ENCODE measurements around the gene LIFR. TPM values are rescaled to one million over a fixed set of nuclear protein-coding genes. Genes with fewer than 3 reads are reported as not detected.
A peak's percentile ranks its signal among the peaks of the same experiment; 100 is the strongest.

Gene LIFR
- total RNA-seq, 1 experiment from 2014 or later, result 7.8 TPM

DNA sequence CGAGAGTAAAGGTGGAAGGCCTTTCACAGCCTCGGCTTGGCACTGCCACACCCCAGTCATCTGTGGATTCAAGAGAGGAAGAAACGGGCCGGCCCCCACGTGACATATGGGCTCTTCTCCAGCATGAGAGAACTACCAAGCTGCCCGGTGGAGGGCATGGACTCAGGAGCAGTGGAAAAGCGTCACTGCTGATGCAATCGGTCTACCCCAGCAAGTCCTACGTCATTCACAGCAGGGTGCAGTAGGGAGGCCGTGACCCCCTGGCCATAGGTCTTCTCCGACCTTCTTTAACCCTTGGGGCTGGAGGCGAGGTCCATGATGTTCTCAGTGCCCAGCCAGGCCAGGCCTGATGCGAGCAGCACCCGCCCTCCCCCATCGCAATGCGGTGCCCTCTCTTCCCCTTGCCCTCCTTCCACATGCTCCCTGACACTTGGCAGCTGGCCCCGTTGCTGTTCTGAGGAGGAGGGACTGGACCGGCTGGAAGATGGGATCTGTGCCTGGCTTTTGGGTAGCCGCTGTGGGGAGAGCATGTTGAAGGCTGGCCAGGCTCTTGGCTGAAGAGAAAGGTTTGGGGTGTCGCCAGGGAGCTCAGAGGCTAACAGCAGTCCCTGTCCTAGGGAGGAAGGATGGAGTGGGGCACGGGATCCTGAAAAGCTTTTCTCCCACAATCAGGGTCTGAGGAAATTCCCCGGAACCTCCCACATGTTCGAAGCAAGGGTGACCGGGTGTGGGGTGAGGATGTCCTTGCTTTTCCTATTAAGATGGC, 89.8 kb downstream of the LIFR start:
- Mint-ChIP-seq H3K36me3 (ENCODE audit: insufficient read depth in 1 of 3, low read depth in 3 of 3) (no peaks in the 10 kb centered on the region; a peak in 1 of 7 replicates), H3K27ac (peak overlapping the region in 1 of 3 experiments; percentile 23; a peak in 2 of 7 replicates), H3K4me1 (peaks cover 15 to 21% of the 10 kb centered on the region in 2 experiments), H3K27me3 (ENCODE audit: low read depth) (peaks cover 2% of the 10 kb centered on the region), H3K9me3 (no peaks in the 10 kb centered on the region), H3K4me3 (no peak overlapping the region)
- no peak overlapping the region for H4K5ac ChIP-seq (ENCODE audit: insufficient read length, low read depth, low read length)
- H3K4me1 ChIP-seq (ENCODE audit: insufficient read depth, low read length), result no peaks in the 10 kb centered on the region
- H4K91ac ChIP-seq (ENCODE audit: insufficient read length, low read depth, low read length), result no peak overlapping the region
- H3K79me2 ChIP-seq (ENCODE audit: insufficient read depth, low read length), result no peaks in the 10 kb centered on the region
- no peak overlapping the region for H2BK12ac ChIP-seq (ENCODE audit: insufficient read length, low read depth, low read length)
- H4K20me1 ChIP-seq (ENCODE audit: control insufficient read depth, insufficient read depth, insufficient read length), result no peaks in the 10 kb centered on the region
- no peak overlapping the region for H3K4ac ChIP-seq (ENCODE audit: low read depth, low read length)
- no peak overlapping the region for H3K4me2 ChIP-seq (ENCODE audit: insufficient read depth, insufficient read length, low read length)
- no peak overlapping the region for H2AFZ ChIP-seq (ENCODE audit: low read length)
- no peak overlapping the region for H2BK15ac ChIP-seq (ENCODE audit: low read depth, low read length)
- H4K8ac ChIP-seq (replicated peaks; ENCODE audit: insufficient read length, low read depth, low read length), result no peak overlapping the region
- H3K79me1 ChIP-seq (ENCODE audit: insufficient read depth, low read depth, low read length, poor library complexity, severe bottlenecking), result no peaks in the 10 kb centered on the region
- no peak overlapping the region for H3K14ac ChIP-seq (ENCODE audit: insufficient read depth, low read length)
- TF ChIP-seq, protein P1, sequence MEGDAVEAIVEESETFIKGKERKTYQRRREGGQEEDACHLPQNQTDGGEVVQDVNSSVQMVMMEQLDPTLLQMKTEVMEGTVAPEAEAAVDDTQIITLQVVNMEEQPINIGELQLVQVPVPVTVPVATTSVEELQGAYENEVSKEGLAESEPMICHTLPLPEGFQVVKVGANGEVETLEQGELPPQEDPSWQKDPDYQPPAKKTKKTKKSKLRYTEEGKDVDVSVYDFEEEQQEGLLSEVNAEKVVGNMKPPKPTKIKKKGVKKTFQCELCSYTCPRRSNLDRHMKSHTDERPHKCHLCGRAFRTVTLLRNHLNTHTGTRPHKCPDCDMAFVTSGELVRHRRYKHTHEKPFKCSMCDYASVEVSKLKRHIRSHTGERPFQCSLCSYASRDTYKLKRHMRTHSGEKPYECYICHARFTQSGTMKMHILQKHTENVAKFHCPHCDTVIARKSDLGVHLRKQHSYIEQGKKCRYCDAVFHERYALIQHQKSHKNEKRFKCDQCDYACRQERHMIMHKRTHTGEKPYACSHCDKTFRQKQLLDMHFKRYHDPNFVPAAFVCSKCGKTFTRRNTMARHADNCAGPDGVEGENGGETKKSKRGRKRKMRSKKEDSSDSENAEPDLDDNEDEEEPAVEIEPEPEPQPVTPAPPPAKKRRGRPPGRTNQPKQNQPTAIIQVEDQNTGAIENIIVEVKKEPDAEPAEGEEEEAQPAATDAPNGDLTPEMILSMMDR (conservative IDR thresholded peaks at IDR 0.05), result no peak
- H3K9me3 ChIP-seq (ENCODE audit: control insufficient read depth, low read depth, low read length), result no peaks in the 10 kb centered on the region
- no peaks in the 10 kb centered on the region for H3K27me3 ChIP-seq (ENCODE audit: insufficient read depth, low read length)
- DNase-seq, result no peak
- no peak overlapping the region for H3T11ph ChIP-seq (ENCODE audit: low read length)
- H2BK20ac ChIP-seq (ENCODE audit: low read depth, low read length, poor library complexity, severe bottlenecking), result no peak overlapping the region
- H3K9ac ChIP-seq (ENCODE audit: extremely low read depth, insufficient read length, low read length), result no peak overlapping the region
- no peaks in the 10 kb centered on the region for H3K23me2 ChIP-seq (ENCODE audit: insufficient read length, low read depth, low read length, poor library complexity, severe bottlenecking)
- no CpG with 5 or more reads among the region's 24 CpGs for WGBS (ENCODE audit: extremely low coverage, insufficient read length, low lambda C conversion rate)
- H2BK120ac ChIP-seq (ENCODE audit: low read depth, low read length, poor library complexity, severe bottlenecking), result no peak overlapping the region
- H3K23ac ChIP-seq (ENCODE audit: insufficient read length, low read depth, low read length), result no peak overlapping the region
- H3K56ac ChIP-seq (ENCODE audit: insufficient read length, low read depth, low read length), result no peak overlapping the region
- H3K18ac ChIP-seq (ENCODE audit: insufficient read length, low read depth, low read length), result no peak overlapping the region
- no peak overlapping the region for H2AK5ac ChIP-seq (ENCODE audit: insufficient read length, low read length)
- H2BK5ac ChIP-seq (ENCODE audit: insufficient read length, low read length), result no peak overlapping the region
- H3K27ac ChIP-seq (ENCODE audit: insufficient read length, low read depth, low read length), result no peak overlapping the region

Data from H9 (cell line).